H1 (cell line): ENCODE data around the gene MIEN1.

ENCODE experiments used
- CTCF ChIP-seq, 3 experiments: IDR thresholded peaks; 1 replicate in 2 of 3; 2 replicates in 1 of 3; pipeline versions ENCODE4 v1.5.1 to v1.6.1; 2011; ENCODE audit warnings: low read length in 3 of 3, mild to moderate bottlenecking in 3 of 3, inconsistent platforms in 2 of 3, low read depth in 1 of 3, moderate library complexity in 1 of 3; ENCODE audit not compliant: insufficient read depth in 1 of 3; ENCODE audit errors: control extremely low read depth in 1 of 3
- EZH2 ChIP-seq: fragments of 200-600 bp; sonication (generic); IDR thresholded peaks from 2 replicates; pipeline ENCODE4 v1.7.1; 2012; ENCODE audit warnings: low read depth, mild to moderate bottlenecking, moderate library complexity, low read length, inconsistent platforms; ENCODE audit not compliant: severe bottlenecking
- FOSL1 ChIP-seq: IDR thresholded peaks from 2 replicates; pipeline ENCODE4 v1.6.1; 2011; ENCODE audit warnings: mild to moderate bottlenecking, low read depth, low read length, moderate library complexity; ENCODE audit not compliant: insufficient read depth
- GABPA ChIP-seq: IDR thresholded peaks from 2 replicates; pipeline ENCODE4 v1.6.1; 2011; ENCODE audit warnings: mild to moderate bottlenecking, low read length, moderate library complexity, borderline replicate concordance; ENCODE audit not compliant: insufficient read depth
- POLR2AphosphoS5 ChIP-seq: IDR thresholded peaks from 2 replicates; pipeline ENCODE4 v1.6.1; 2011; ENCODE audit warnings: low read depth, low read length
- SP1 ChIP-seq: IDR thresholded peaks from 2 replicates; pipeline ENCODE4 v1.6.1; 2011; ENCODE audit warnings: low read depth, low read length
- USF2 ChIP-seq: IDR thresholded peaks from 2 replicates; pipeline ENCODE4 v1.6.1; 2011; ENCODE audit warnings: low read length, improper control_type of control experiment

GRCh38 chr17:39696731-39697130, 33.6 kb downstream of the MIEN1 start:
- TF ChIP-seq POLR2AphosphoS5, result no peak
- no peak for TF ChIP-seq USF2
- TF ChIP-seq CTCF (IDR thresholded peaks at IDR 0.05; ENCODE audit: control extremely low read depth in 1 of 3, insufficient read depth in 1 of 3, low read depth in 1 of 3, low read length in 3 of 3), result no peak
- TF ChIP-seq GABPA, result no peak
- TF ChIP-seq SP1, result no peak
- TF ChIP-seq EZH2, result no peak
- TF ChIP-seq FOSL1, result no peak
